Activated CD8-positive, alpha-beta memory T cell treated with anti-CD3 and anti-CD28 coated beads for 1 hour (primary cell): ENCODE data around the gene HCN4.

Source experiments
- DNase-seq, 2 donors: peaks; one replicate each; pipeline ENCODE4 v3.0.0-alpha.2; 2020; ENCODE audit warnings: low read depth in 1 of 2; ENCODE audit errors: extremely low read depth in 1 of 2

HCN4 gene

GRCh38 chr15:73328149-73328820, 40.5 kb downstream of the HCN4 start:
- no peak for DNase-seq

DNA sequence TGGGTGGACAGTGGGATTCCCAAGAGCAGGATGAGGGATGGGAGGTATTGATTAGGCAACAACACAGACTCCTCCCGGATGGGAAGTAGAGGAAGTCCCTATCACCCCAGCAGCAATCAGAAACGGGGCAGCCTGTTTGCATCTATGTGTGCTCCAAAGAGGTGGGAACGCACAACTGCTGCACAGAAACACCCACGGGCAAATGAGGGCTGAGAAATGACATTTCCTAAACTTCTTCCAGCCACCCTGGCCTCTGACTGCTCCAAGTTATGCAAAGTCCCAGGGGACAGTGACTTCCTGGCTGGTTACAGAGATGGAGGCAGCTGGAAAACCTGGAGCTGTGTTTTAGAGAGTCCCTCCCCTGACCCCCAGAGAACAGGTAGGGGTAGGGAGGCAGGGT, 42.6 kb downstream of the HCN4 start:
- no peak for DNase-seq

DNA sequence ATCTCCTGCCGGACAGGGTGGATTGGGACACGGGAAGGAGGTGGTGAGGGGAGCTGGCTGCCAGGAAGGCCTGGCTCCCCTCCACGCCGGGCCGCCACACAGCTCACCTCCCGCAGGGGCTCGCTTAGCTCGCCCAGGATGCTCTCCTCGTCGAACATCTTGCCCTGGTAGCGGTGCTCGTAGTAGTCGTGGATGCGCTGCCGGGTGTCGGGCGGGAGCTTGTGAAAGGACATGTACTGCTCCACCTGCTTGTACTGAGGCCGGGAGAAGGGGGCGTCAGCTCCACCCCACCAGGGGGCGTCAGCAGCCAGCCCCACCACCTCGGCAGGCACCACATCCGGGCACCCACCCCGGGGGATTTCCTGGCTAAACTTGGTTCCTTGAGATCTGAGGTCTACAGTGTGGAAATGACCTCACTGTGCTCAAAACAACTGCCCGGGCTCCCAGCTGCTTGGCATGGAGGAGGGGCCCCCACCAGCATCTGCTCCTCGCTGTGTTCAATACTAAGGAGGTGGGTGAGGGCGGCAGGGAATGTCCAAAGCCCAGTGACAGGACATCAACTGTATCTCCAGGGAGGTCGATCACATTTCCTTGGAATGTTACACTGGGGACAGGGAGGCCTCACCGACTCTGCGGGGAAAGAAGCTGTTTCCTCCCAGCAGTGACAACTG, 43.4 kb downstream of the HCN4 start:
- DNase-seq: no peak

GRCh38 chr15:73324496-73325170, 44.1 kb downstream of the HCN4 start:
- no peak for DNase-seq

DNA sequence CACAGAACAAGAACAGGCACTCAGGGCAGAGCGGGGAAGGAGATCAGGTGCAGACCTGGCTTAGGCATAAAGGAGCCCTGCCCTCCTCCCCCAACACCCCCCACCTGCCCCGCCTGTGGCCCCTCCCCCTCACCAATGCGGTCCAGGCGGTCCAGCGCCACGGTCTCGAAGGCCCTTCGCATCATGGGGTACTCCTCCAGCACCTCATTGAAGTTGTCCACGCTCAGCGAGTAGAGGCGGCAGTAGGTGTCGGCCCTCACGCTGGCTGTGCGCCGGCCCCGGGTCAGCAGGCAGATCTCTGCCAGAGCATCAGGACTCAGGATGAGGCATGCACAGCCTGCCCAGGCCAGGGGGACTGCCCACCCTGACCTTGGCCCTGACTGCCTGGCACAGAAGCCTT, 44.8 kb downstream of the HCN4 start:
- no peak for DNase-seq

DNA sequence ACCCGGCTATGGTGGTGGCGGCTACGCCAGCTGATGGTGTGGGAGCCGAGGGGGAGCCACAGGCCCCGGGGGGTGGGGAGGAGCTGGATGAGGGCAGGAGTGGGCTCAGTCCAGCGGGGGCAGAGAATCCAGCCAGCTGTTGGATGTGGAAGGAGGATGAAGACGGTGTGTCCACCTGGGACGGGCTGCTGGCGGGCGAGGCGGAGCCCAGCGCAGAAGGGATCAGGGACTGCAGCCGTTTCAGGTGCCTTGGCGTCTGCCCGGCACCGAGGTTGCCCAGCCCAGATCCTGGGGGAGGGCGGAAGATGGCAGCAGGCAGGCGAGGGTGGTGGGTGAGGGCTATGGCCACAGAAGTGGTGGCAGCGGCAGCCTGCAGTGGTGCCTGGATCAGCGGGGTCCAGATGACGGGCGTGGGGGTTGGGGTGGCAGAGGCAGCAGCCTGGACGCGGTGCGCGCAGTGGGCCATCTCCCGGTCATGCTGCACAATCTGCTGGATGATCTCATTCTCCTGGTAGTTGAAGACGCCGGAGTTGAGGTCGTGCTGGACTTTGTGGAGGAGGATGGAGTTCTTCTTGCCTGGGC, 45.3 kb downstream of the HCN4 start:
- no peak for DNase-seq

- DNase-seq: no peak
Observed at GRCh38 chr15:73322665-73323373, 45.9 kb downstream of the HCN4 start.

GRCh38 chr15:73321496-73322450, 47.0 kb downstream of the HCN4 start:
- no peak for DNase-seq

- DNase-seq: no peak
Observed at GRCh38 chr15:73320619-73321180, 48.1 kb downstream of the HCN4 start.

DNA sequence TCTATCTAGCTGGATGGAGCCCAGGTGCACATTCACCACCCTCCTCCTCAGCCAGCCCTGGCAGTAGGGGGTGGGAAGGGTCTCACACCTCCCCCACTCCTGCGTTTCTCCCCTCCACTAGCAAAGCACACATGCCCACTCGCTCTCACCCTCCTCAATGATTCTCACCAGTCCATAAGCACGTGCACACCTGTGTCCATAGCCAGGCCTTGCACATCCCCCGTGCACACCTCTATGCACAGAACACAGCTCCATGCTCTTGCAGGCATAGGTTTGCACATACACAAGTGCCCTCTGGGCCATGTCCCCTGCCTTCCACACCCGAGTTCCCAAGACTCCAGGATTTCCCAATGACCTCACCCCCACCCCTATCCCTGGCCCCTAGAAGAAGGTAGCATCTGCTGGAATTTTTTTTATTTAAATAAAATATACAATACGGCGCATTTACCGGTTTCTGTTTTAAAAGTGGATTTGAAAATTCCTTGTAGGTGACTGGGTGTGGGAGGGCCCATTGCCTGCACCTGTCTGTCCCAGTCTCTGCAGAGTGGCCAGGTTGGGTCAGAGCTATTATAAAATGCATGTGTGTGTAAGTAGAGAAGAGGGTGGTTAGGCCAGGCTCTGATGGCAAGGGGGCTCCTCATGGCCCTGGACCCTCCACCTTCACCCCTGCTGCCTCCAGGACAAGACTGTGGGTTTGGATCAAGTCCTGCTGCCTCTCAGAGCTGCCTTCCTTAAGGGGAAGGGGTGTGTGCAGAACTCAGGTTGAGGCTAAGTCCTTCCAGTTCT, 49.1 kb downstream of the HCN4 start:
- DNase-seq: no peak

DNA sequence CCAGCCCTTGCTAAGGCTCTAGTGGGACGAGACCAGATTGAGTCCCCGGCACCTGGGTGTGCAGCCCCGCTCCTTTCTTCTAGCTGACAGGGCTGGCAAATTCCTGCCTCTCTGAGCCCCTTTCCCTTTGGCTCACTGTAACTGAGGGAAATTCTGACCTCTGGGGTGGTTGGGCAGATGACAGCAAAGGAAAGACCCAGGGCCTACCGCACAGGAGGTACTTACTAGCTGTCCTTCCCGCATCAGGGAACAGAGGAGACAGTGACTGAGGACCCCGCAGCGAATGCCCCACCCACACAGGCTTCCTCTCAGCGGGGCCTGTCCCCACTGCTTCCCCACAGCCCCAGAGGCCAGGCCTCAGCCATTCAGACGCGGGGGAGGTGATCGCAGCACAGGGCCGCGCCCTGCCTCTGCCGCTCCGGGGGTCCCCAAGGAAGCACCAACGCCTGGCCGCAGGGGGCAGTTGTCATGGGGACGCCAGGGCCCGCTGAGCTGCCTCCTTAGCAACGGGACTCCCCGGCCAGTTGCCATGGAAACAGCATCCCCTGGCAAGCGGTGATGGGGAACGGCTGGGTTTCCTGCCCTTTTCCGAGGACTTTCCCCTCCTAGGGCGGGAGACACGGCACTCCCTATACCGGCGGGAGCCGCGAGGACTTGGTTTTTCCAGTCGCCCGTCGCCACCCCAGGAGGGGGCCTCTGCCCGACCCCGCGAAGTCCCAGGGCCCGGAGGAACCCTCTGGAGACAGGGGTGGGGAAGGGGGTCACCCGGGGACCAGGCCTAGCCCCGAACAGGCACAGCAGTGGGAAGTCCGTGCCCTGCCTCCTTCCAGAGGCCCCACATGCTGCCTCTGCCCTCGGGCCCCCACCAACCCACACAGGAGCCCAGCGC, 50.1 kb downstream of the HCN4 start:
- DNase-seq: no peak

GRCh38 chr15:73317651-73318462, 50.9 kb downstream of the HCN4 start:
- DNase-seq: no peak

DNA sequence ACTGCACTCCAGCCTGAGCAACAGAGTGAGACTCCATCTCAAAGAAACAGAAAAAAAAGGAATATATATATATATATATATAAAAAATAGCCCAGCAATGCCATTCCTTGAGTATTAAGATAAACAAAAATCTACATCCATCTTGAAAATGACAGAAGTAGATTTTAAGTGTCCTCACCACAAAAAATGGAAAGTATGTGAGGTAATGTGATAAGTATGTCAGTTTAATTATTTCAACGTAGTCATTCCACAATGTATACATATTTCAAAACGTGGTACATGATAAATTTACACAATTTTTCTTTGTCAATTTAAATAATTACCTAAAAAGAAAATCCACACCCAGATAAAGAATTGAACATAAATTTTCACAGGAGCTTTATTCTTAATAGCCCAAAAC, 54.9 kb downstream of the HCN4 start:
- DNase-seq: no peak

- DNase-seq: no peak
Observed at GRCh38 chr15:73308305-73308704, 60.5 kb downstream of the HCN4 start.

DNA sequence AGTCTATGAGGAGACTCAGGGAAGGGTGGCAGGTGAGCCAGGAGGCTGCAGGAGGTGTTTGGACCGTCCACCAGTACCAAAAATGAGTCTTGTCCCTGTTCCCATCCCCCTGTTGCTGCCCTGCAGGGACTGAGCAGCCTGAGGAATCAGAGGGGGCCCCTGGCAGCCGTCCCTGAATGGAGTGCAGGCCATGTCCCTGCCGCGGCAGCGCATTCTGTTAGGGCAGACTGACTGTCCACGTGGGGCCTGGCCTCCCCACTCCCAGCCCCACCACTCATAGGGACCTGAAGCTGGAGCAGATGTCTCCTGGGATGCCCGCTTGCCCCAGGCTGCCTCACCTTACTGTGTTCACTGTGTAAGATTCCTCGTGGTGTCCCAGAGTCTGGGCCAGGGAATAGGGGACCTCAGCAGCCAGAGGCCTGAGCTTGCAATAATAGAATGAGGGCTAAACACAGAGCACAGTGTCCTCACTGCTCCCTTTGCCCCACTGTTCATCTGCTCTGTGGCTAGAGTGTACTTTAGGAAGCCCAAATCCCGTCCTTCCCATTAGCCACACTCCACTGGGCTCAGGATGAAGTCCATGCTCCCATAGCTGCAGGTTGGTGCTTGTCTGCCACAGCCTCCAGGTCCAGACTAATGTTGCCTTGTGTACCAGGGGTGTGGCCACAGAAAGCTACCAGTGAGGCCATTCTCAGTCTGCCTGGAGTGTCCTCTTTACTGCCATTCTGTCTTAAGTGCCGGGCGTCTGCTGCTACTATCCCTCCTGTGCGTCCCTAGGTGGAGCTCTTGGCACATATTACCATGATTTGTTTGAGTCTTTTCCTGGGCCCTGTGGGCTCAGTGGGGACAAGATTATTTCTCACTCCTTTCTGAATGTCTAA, 63.2 kb downstream of the HCN4 start:
- DNase-seq: no peak

DNA sequence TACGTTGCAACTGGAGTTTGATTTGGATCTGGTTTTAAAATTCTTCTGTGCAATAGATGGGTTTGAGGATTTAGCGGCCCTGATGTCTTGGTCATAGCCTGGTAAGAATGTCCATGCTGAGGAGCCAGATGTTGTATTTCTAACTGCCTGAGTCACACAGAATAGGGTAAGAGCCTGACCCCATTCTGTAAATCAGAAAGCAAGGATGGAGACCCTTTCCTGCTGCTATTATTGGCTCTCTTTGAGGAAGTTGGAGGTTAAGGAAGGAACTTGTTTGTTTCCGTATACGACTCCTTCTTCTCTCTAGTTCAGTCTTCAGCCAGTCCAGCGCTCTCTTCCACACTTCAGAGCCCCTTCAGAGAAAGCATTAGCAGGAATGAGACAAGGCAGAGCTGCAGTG, 65.1 kb downstream of the HCN4 start:
- DNase-seq: no peak
